HTR-8/SVneo (cell line): Measurements from ENCODE around the gene PTH1R.

ENCODE experiments used
- DNase-seq: peaks from one replicate; pipeline ENCODE4 v3.0.0; 2011; ENCODE audit warnings: low spot score, mixed read lengths; ENCODE audit not compliant: insufficient read length
- FAIRE-seq: peaks from 2 replicates; lab custom pipeline; 2011; peaks lifted over from hg19 to GRCh38; lab: Jason Lieb, UNC

PTH1R gene

GRCh38 chr3:46880884-46881595 is 3.5 kb downstream of the PTH1R start:
- DNase-seq (no peak), FAIRE-seq (no peak)

GRCh38 chr3:46881596-46882376 is 4.3 kb downstream of the PTH1R start:
- DNase-seq (no peak), FAIRE-seq (no peak)

- FAIRE-seq (no peak), DNase-seq (no peak)
These were observed 5.0 kb downstream of the PTH1R start for GRCh38 chr3:46882377-46883053.

GRCh38 chr3:46883054-46883829 is 5.7 kb downstream of the PTH1R start:
- FAIRE-seq (peak; percentile 23), DNase-seq (no peak)

GRCh38 chr3:46883830-46884185 is 6.3 kb downstream of the PTH1R start:
- no peak for DNase-seq
- no peak for FAIRE-seq

GRCh38 chr3:46884427-46884826 is 6.9 kb downstream of the PTH1R start:
- FAIRE-seq (no peak), DNase-seq (no peak)

- no peak for DNase-seq
- FAIRE-seq, result no peak
These were observed 7.4 kb downstream of the PTH1R start for GRCh38 chr3:46884929-46885328.

- no peak for DNase-seq
- FAIRE-seq, result no peak
These were observed 8.1 kb downstream of the PTH1R start for GRCh38 chr3:46885612-46886011.

GRCh38 chr3:46887980-46888494 is 10.5 kb downstream of the PTH1R start:
- no peak for FAIRE-seq
- DNase-seq, result no peak

- no peak for FAIRE-seq
- no peak for DNase-seq
These were observed 11.2 kb downstream of the PTH1R start for GRCh38 chr3:46888705-46889104.

GRCh38 chr3:46889381-46890110 is 12.0 kb downstream of the PTH1R start:
- DNase-seq (no peak), FAIRE-seq (no peak)

GRCh38 chr3:46890132-46890531 is 12.6 kb downstream of the PTH1R start:
- no peak for DNase-seq

GRCh38 chr3:46891132-46891531 is 13.6 kb downstream of the PTH1R start:
- FAIRE-seq, result no peak
- no peak for DNase-seq

More at GRCh38 chr3:46890132-46890531, 12.6 kb downstream of the PTH1R start:
- no peak for FAIRE-seq

- FAIRE-seq, result no peak
- DNase-seq, result no peak
These were observed 15.0 kb downstream of the PTH1R start for GRCh38 chr3:46892285-46893145.

- FAIRE-seq, result no peak
- DNase-seq, result no peak
These were observed 15.7 kb downstream of the PTH1R start for GRCh38 chr3:46893146-46893748.

GRCh38 chr3:46893763-46894162 is 16.2 kb downstream of the PTH1R start:
- FAIRE-seq (no peak), DNase-seq (no peak)

GRCh38 chr3:46894256-46894655 is 16.7 kb downstream of the PTH1R start:
- FAIRE-seq, result no peak
- DNase-seq, result no peak

GRCh38 chr3:46895204-46895660 is 17.7 kb downstream of the PTH1R start:
- DNase-seq (peak; percentile 67), FAIRE-seq (peak; percentile 49)
